Activated CD4-positive, alpha-beta T cell treated with anti-CD3 and anti-CD28 coated beads for 36 hours (primary cell): ENCODE measurements around the gene KRTAP4-16. TPM values are rescaled to one million over a fixed set of nuclear protein-coding genes. Genes with fewer than 3 reads are reported as not detected.
A peak's percentile ranks its signal among the peaks of the same experiment; 100 is the strongest.
"Not testable (repeated sequence)": the region's sequence is repeated elsewhere in the genome, so short reads cannot be mapped to it uniquely, and the experiment has no call there.

Source experiments
- ATAC-seq: fragments of 200-7000 bp; cut with Tn5 transposase; one replicate; pipeline ENCODE4 v1.10.0; 2021; ENCODE audit warnings: mild to moderate bottlenecking, moderate library complexity
- CTCF ChIA-PET: fragments of 350-600 bp; sonication (Branson Sonifier 250); formaldehyde crosslinking; loops from one replicate; lab custom pipeline; 2021; ENCODE audit warnings: antibody characterized with exemption; lab: Charles Lee
- POLR2A ChIA-PET: fragments of 350-600 bp; sonication (Branson Sonifier 250); formaldehyde crosslinking; loops from one replicate; lab custom pipeline; 2021; ENCODE audit warnings: antibody characterized with exemption, inconsistent platforms; lab: Charles Lee
- DNase-seq: peaks from one replicate; pipeline ENCODE4 v3.0.0-alpha.2; 2020
- H3K27ac Mint-ChIP-seq: one replicate; pipeline ENCODE4 v1.8.0; 2021; ENCODE audit warnings: mixed read lengths
- H3K27me3 Mint-ChIP-seq: one replicate; pipeline ENCODE4 v1.8.0; 2021; ENCODE audit warnings: mixed read lengths
- H3K36me3 Mint-ChIP-seq: one replicate; pipeline ENCODE4 v1.8.0; 2021; ENCODE audit warnings: low read depth, mixed read lengths
- H3K4me1 Mint-ChIP-seq: one replicate; pipeline ENCODE4 v1.8.0; 2021; ENCODE audit warnings: mixed read lengths
- H3K4me3 Mint-ChIP-seq: one replicate; pipeline ENCODE4 v1.8.0; 2021; ENCODE audit warnings: mild to moderate bottlenecking, moderate library complexity, mixed read lengths
- H3K9me3 Mint-ChIP-seq: one replicate; pipeline ENCODE4 v1.8.0; 2021; ENCODE audit warnings: low read depth, mixed read lengths
- intact Hi-C, 2 experiments: fragments of 100-400 bp; cut with DNase I in 1 of 2; cut with micrococcal nuclease in 1 of 2; formaldehyde crosslinking; loops; one replicate each; pipeline versions ENCODE4 v1.14.2 to v1.15.1; 2022 to 2024; cut with DNase I, micrococcal nuclease
- total RNA-seq, 2 experiments: library from RNA; stranded (reverse); gene quantifications; one replicate each; pipeline ENCODE4 v1.2.3, GENCODE V29; 2021

Gene KRTAP4-16
- total RNA-seq, 2 experiments from 2014 or later: not detected

- ATAC-seq, DNase-seq, CTCF ChIA-PET, H3K27ac Mint-ChIP-seq, H3K4me3 Mint-ChIP-seq, H3K36me3 Mint-ChIP-seq, H3K27me3 Mint-ChIP-seq, H3K4me1 Mint-ChIP-seq, POLR2A ChIA-PET: not testable (repeated sequence)
- H3K9me3 Mint-ChIP-seq: peaks cover 20% of the 10 kb centered on the region
- intact Hi-C loops: loop anchor here in 1 of 2 experiments (2.0 kb wide), 1 partner anchor 55 kb away; the partner anchor contains the start of gene KRTAP4-7
These were observed 37.9 kb upstream of the KRTAP4-16 start for GRCh38 chr17:41139865-41140264.

- intact Hi-C loops: no loop called here
- H3K4me1 Mint-ChIP-seq: peaks cover 26% of the 10 kb centered on the region
- H3K4me3 Mint-ChIP-seq: no peak overlapping the region
- ChIA-PET CTCF (interaction anchor here (0.5 to 1.8 kb wide), 3 partner anchors 17 to 692 kb away, joined by 3 to 8 read pairs (median 3); no protein-coding TSS in a partner anchor), POLR2A (interaction anchor here (0.7 kb wide), 1 partner anchor 617 kb away, joined by 4 read pairs; no protein-coding TSS in a partner anchor)
- no peak for ATAC-seq
- H3K36me3 Mint-ChIP-seq: no peaks in the 10 kb centered on the region
- H3K9me3 Mint-ChIP-seq: no peaks in the 10 kb centered on the region
- no peak for DNase-seq
- H3K27me3 Mint-ChIP-seq: no peaks in the 10 kb centered on the region
- H3K27ac Mint-ChIP-seq: no peak overlapping the region
These were observed 32.1 kb upstream of the KRTAP4-16 start for GRCh38 chr17:41133880-41134735.

- Mint-ChIP-seq H3K4me1 (peaks cover 26% of the 10 kb centered on the region), H3K36me3 (no peaks in the 10 kb centered on the region), H3K27ac (no peak overlapping the region), H3K27me3 (no peaks in the 10 kb centered on the region), H3K4me3 (no peak overlapping the region), H3K9me3 (no peaks in the 10 kb centered on the region)
- DNase-seq (no peak), ATAC-seq (no peak)
- ChIA-PET CTCF (interaction anchor here (0.7 kb wide), 1 partner anchor 517 kb away, joined by 4 read pairs; no protein-coding TSS in a partner anchor), POLR2A (no interaction called here)
- intact Hi-C loops: no loop called here
These were observed 30.0 kb upstream of the KRTAP4-16 start for GRCh38 chr17:41131979-41132378.

- Mint-ChIP-seq H3K9me3 (no peaks in the 10 kb centered on the region), H3K27ac (no peak overlapping the region), H3K36me3 (no peaks in the 10 kb centered on the region), H3K4me3 (no peak overlapping the region), H3K27me3 (no peaks in the 10 kb centered on the region), H3K4me1 (peaks cover 50% of the 10 kb centered on the region)
- ChIA-PET CTCF (interaction anchor here (0.6 to 0.7 kb wide), 2 partner anchors 163 to 271 kb away, joined by 3 read pairs; no protein-coding TSS in a partner anchor), POLR2A (no interaction called here)
- no peak for ATAC-seq
- no peak for DNase-seq
- intact Hi-C loops: loop anchor here in 1 of 2 experiments (5.0 kb wide), 1 partner anchor 210 kb away; no protein-coding TSS in a partner anchor
These were observed 25.4 kb upstream of the KRTAP4-16 start for GRCh38 chr17:41127371-41127770.

- Mint-ChIP-seq H3K27me3 (no peaks in the 10 kb centered on the region), H3K27ac (no peak overlapping the region), H3K36me3 (no peaks in the 10 kb centered on the region), H3K4me1 (peaks cover 45% of the 10 kb centered on the region), H3K4me3 (no peak overlapping the region), H3K9me3 (no peaks in the 10 kb centered on the region)
- ChIA-PET POLR2A (no interaction called here), CTCF (no interaction called here)
- ATAC-seq: no peak
- no peak for DNase-seq
- intact Hi-C loops: loop anchor here in 1 of 2 experiments (5.0 kb wide), 1 partner anchor 211 kb away; no protein-coding TSS in a partner anchor
These were observed 24.4 kb upstream of the KRTAP4-16 start for GRCh38 chr17:41126412-41126811.

GRCh38 chr17:41125064-41125463 is 23.1 kb upstream of the KRTAP4-16 start:
- no peak overlapping the region for H3K4me3 Mint-ChIP-seq
- peaks cover 3% of the 10 kb centered on the region for H3K36me3 Mint-ChIP-seq
- H3K4me1 Mint-ChIP-seq: peaks cover 48% of the 10 kb centered on the region
- ChIA-PET CTCF (no interaction called here), POLR2A (no interaction called here)
- H3K9me3 Mint-ChIP-seq: peaks cover 3% of the 10 kb centered on the region
- no peak for DNase-seq
- intact Hi-C loops: loop anchor here in 1 of 2 experiments (5.0 kb wide), 1 partner anchor 212 kb away; no protein-coding TSS in a partner anchor
- no peak overlapping the region for H3K27ac Mint-ChIP-seq
- H3K27me3 Mint-ChIP-seq: no peaks in the 10 kb centered on the region
- ATAC-seq: no peak

GRCh38 chr17:41123991-41124371 is 22.0 kb upstream of the KRTAP4-16 start, which contains the start of gene KRTAP4-12:
Gene KRTAP4-12 (minus strand): TSS chr17:41124182. CDS start chr17:41124122, 60 bp downstream.
- intact Hi-C loops, H3K9me3 Mint-ChIP-seq, H3K4me3 Mint-ChIP-seq, ATAC-seq, POLR2A ChIA-PET, DNase-seq, H3K27me3 Mint-ChIP-seq, H3K36me3 Mint-ChIP-seq: not testable (repeated sequence)
- Mint-ChIP-seq H3K4me1 (peaks cover 51% of the 10 kb centered on the region), H3K27ac (peak within 1 kb of the TSS; percentile 65)
- CTCF ChIA-PET: interaction anchor here (0.6 kb wide), 1 partner anchor 88 kb away, joined by 3 read pairs; no protein-coding TSS in a partner anchor

GRCh38 chr17:41123292-41123990 is 21.4 kb upstream of the KRTAP4-16 start:
- ATAC-seq, POLR2A ChIA-PET, H3K4me3 Mint-ChIP-seq, intact Hi-C loops, DNase-seq, H3K36me3 Mint-ChIP-seq, H3K27me3 Mint-ChIP-seq, H3K9me3 Mint-ChIP-seq: not testable (repeated sequence)
- CTCF ChIA-PET: interaction anchor here (0.6 kb wide), 1 partner anchor 88 kb away, joined by 3 read pairs; no protein-coding TSS in a partner anchor
- Mint-ChIP-seq H3K4me1 (peaks cover 55% of the 10 kb centered on the region), H3K27ac (peak overlapping the region; percentile 55)

- H3K9me3 Mint-ChIP-seq: peaks cover 3% of the 10 kb centered on the region
- peaks cover 3% of the 10 kb centered on the region for H3K27me3 Mint-ChIP-seq
- ATAC-seq (no peak), DNase-seq (no peak)
- H3K4me1 Mint-ChIP-seq: peaks cover 55% of the 10 kb centered on the region
- POLR2A ChIA-PET: no interaction called here
- H3K36me3 Mint-ChIP-seq: peaks cover 3% of the 10 kb centered on the region
- intact Hi-C loops: no loop called here
- H3K4me3 Mint-ChIP-seq: no peak overlapping the region
- CTCF ChIA-PET: interaction anchor here (1.6 kb wide), 1 partner anchor 201 kb away, joined by 3 read pairs; no protein-coding TSS in a partner anchor
- no peak overlapping the region for H3K27ac Mint-ChIP-seq
These were observed 19.7 kb upstream of the KRTAP4-16 start for GRCh38 chr17:41121742-41122141.

GRCh38 chr17:41119696-41120690 is 18.0 kb upstream of the KRTAP4-16 start:
- POLR2A ChIA-PET, H3K27me3 Mint-ChIP-seq, H3K36me3 Mint-ChIP-seq, CTCF ChIA-PET, DNase-seq, intact Hi-C loops, H3K9me3 Mint-ChIP-seq, ATAC-seq: not testable (repeated sequence)
- Mint-ChIP-seq H3K27ac (peak overlapping the region; percentile 89), H3K4me1 (peaks cover 43% of the 10 kb centered on the region), H3K4me3 (peak overlapping the region; percentile 45)
